KMS-11 (cell line): ENCODE data around the gene ADRA2C.

Experiments
- H2AFZ ChIP-seq: fragments of 200-600 bp; sonication (generic); 2 replicates; pipeline ENCODE4 v1.6.1; 2016; ENCODE audit warnings: antibody characterized with exemption, mixed run types, low read depth
- H3K27ac ChIP-seq: fragments of 200-600 bp; sonication (generic); 2 replicates; pipeline ENCODE4 v1.6.1; 2016; ENCODE audit warnings: mild to moderate bottlenecking, mixed run types
- H3K27me3 ChIP-seq: fragments of 200-600 bp; sonication (generic); 2 replicates; pipeline ENCODE4 v1.6.1; 2017; ENCODE audit warnings: mild to moderate bottlenecking, low read depth, mixed run types, moderate library complexity; ENCODE audit not compliant: insufficient read depth
- H3K36me3 ChIP-seq: fragments of 200-600 bp; sonication (generic); 2 replicates; pipeline ENCODE4 v1.6.1; 2017; ENCODE audit warnings: mild to moderate bottlenecking, mixed run types; ENCODE audit not compliant: insufficient read depth
- H3K4me1 ChIP-seq: fragments of 200-600 bp; sonication (generic); 2 replicates; pipeline ENCODE4 v1.6.1; 2016; ENCODE audit warnings: mild to moderate bottlenecking, low read depth, mixed run types; ENCODE audit not compliant: poor library complexity, severe bottlenecking
- H3K4me2 ChIP-seq: fragments of 200-600 bp; sonication (generic); 2 replicates; pipeline ENCODE4 v1.7.0; 2016; ENCODE audit warnings: mild to moderate bottlenecking, mixed run types
- H3K4me3 ChIP-seq: fragments of 200-600 bp; sonication (generic); IDR thresholded peaks from 2 replicates; pipeline ENCODE4 v1.6.1; 2017; ENCODE audit warnings: low read depth, low read length, mixed read lengths; ENCODE audit not compliant: insufficient read depth
- H3K79me2 ChIP-seq: fragments of 200-600 bp; sonication (generic); 2 replicates; pipeline ENCODE4 v1.6.1; 2016; ENCODE audit warnings: low read depth, mixed run types; ENCODE audit not compliant: insufficient read depth
- H3K9ac ChIP-seq: fragments of 200-600 bp; sonication (generic); 2 replicates; pipeline ENCODE4 v1.6.1; 2016; ENCODE audit warnings: mild to moderate bottlenecking, mixed run types
- H4K20me1 ChIP-seq: fragments of 200-600 bp; sonication (generic); 2 replicates; pipeline ENCODE4 v1.6.1; 2016; ENCODE audit warnings: mild to moderate bottlenecking, mixed run types; ENCODE audit not compliant: insufficient read depth
- CTCF ChIP-seq: fragments of 200-600 bp; sonication (generic); conservative IDR thresholded peaks from 2 replicates; pipeline ENCODE4 v1.6.1; 2017; ENCODE audit warnings: low read depth, mild to moderate bottlenecking, antibody characterized with exemption, low read length, moderate library complexity, mixed read lengths

ADRA2C gene

GRCh38 chr4:3805731-3806130, 39.5 kb downstream of the ADRA2C start:
- Histone ChIP-seq H3K36me3 (no peaks in the 10 kb centered on the region), H3K9ac (no peak overlapping the region), H3K27ac (no peak overlapping the region), H3K4me2 (no peak overlapping the region), H3K27me3 (peaks cover 13% of the 10 kb centered on the region; the same call in 1 of the 2 replicates), H3K4me1 (no peaks in the 10 kb centered on the region), H2AFZ (no peak overlapping the region), H4K20me1 (no peaks in the 10 kb centered on the region), H3K79me2 (no peaks in the 10 kb centered on the region), H3K4me3 (no peak overlapping the region)
- no peak for TF ChIP-seq CTCF

- H3K27ac ChIP-seq: no peak overlapping the region
- no peak overlapping the region for H3K9ac ChIP-seq
- no peaks in the 10 kb centered on the region for H3K4me1 ChIP-seq
- no peak for TF ChIP-seq CTCF
- H2AFZ ChIP-seq: no peak overlapping the region
- no peaks in the 10 kb centered on the region for H3K79me2 ChIP-seq
- H3K27me3 ChIP-seq: peaks cover 13% of the 10 kb centered on the region; the same call in 1 of the 2 replicates
- H3K4me3 ChIP-seq: no peak overlapping the region
- H3K36me3 ChIP-seq: no peaks in the 10 kb centered on the region
- H3K4me2 ChIP-seq: no peak overlapping the region
- H4K20me1 ChIP-seq: no peaks in the 10 kb centered on the region
These were observed 41.1 kb downstream of the ADRA2C start for GRCh38 chr4:3807311-3807710.

GRCh38 chr4:3807822-3808496, 41.8 kb downstream of the ADRA2C start:
- Histone ChIP-seq H3K27ac (no peak overlapping the region), H3K27me3 (peaks cover 13% of the 10 kb centered on the region; the same call in 1 of the 2 replicates), H3K9ac (no peak overlapping the region), H2AFZ (no peak overlapping the region), H4K20me1 (no peaks in the 10 kb centered on the region), H3K79me2 (no peaks in the 10 kb centered on the region), H3K4me1 (no peaks in the 10 kb centered on the region), H3K4me3 (no peak overlapping the region), H3K36me3 (no peaks in the 10 kb centered on the region), H3K4me2 (no peak overlapping the region)
- no peak for TF ChIP-seq CTCF

GRCh38 chr4:3808597-3808996, 42.4 kb downstream of the ADRA2C start:
- TF ChIP-seq CTCF: no peak
- Histone ChIP-seq H3K79me2 (no peaks in the 10 kb centered on the region), H3K4me1 (no peaks in the 10 kb centered on the region), H3K27ac (no peak overlapping the region), H3K36me3 (no peaks in the 10 kb centered on the region), H4K20me1 (no peaks in the 10 kb centered on the region), H2AFZ (no peak overlapping the region), H3K27me3 (peaks cover 13% of the 10 kb centered on the region; the same call in 1 of the 2 replicates), H3K4me2 (no peak overlapping the region), H3K4me3 (no peak overlapping the region), H3K9ac (no peak overlapping the region)
